ELF-1 (cell line): ENCODE data around the gene SLC6A12.

ENCODE experiments used
- DNase-seq: peaks from one replicate; pipeline ENCODE4 v3.0.0-alpha.2; 2016; ENCODE audit warnings: low read depth, low spot score

Gene SLC6A12

GRCh38 chr12:163406-163986, 50.5 kb downstream of the SLC6A12 start:
- no peak for DNase-seq

- no peak for DNase-seq
Measured at GRCh38 chr12:162467-163307, 51.3 kb downstream of the SLC6A12 start.

- no peak for DNase-seq
Measured at GRCh38 chr12:161823-162222, 52.1 kb downstream of the SLC6A12 start.

GRCh38 chr12:160858-161257, 53.1 kb downstream of the SLC6A12 start:
- no peak for DNase-seq

- DNase-seq = no peak
Measured at GRCh38 chr12:159156-159782, 54.7 kb downstream of the SLC6A12 start.

- no peak for DNase-seq
Measured at GRCh38 chr12:157644-158043, 56.3 kb downstream of the SLC6A12 start.

GRCh38 chr12:156945-157344, 57.0 kb downstream of the SLC6A12 start:
- no peak for DNase-seq

- no peak for DNase-seq
Measured at GRCh38 chr12:155646-156045, 58.3 kb downstream of the SLC6A12 start.

GRCh38 chr12:155006-155405, 59.0 kb downstream of the SLC6A12 start:
- no peak for DNase-seq

GRCh38 chr12:154058-154457, 59.9 kb downstream of the SLC6A12 start:
- DNase-seq = no peak

- DNase-seq = peak; percentile 84
Measured at GRCh38 chr12:153080-153746, 60.7 kb downstream of the SLC6A12 start.

- no peak for DNase-seq
Measured at GRCh38 chr12:152440-152839, 61.5 kb downstream of the SLC6A12 start.

GRCh38 chr12:151579-151978, 62.4 kb downstream of the SLC6A12 start:
- no peak for DNase-seq

- no peak for DNase-seq
Measured at GRCh38 chr12:148676-149416, 65.1 kb downstream of the SLC6A12 start.

- DNase-seq = no peak
Measured at GRCh38 chr12:147242-147641, 66.7 kb downstream of the SLC6A12 start.

- DNase-seq = no peak
Measured at GRCh38 chr12:145369-145960, 68.5 kb downstream of the SLC6A12 start.

- DNase-seq = no peak
Measured at GRCh38 chr12:144650-145284, 69.2 kb downstream of the SLC6A12 start.

- peak; percentile 22 for DNase-seq
Measured at GRCh38 chr12:143964-144649, 69.8 kb downstream of the SLC6A12 start.

GRCh38 chr12:140162-140561, 73.8 kb downstream of the SLC6A12 start:
- DNase-seq = no peak
